GM19438 (cell line): Measurements from ENCODE around the gene SLC16A3.
"Not testable (repeated sequence)": the region's sequence is repeated elsewhere in the genome, so short reads cannot be mapped to it uniquely, and the experiment has no call there.

Source experiments
- ATAC-seq: cut with Tn5 transposase; IDR thresholded peaks from one replicate; pipeline ENCODE4 v1.9.1; 2021; ENCODE audit warnings: low read depth; ENCODE audit not compliant: unreplicated experiment

Gene SLC16A3

DNA sequence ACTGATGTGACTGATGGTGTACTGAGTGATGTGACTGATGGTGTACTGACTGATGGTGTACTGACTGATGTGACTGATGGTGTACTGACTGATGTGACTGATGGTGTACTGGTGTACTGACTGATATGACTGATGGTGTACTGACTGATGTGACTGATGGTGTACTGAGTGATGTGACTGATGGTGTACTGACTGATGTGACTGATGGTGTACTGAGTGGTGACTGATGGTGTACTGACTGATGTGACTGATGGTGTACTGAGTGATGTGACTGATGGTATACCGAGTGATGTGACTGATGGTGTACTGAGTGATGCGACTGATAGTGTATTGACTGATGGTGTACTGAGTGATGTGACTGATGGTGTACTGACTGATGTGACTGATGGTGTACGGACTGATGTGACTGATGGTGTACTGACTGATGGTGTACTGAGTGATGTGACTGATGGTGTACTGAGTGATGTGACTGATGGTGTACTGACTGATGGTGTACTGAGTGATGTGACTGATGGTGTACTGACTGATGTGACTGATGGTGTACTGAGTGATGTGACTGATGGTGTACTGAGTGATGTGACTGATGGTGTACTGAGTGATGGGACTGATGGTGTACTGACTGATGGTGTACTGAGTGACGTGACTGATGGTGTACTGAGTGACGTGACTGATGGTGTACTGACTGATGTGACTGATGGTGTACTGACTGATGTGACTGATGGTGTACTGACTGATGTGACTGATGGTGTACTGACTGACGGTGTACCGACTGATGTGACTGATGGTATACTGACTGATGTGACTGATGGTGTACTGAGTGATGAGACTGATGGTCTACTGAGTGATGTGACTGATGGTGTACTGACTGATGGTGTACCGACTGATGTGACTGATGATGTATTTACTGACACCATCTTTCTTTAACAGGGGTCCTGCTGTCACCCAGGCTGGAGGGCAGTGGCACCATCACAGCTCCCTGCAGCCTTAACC, 31.4 kb downstream of the SLC16A3 start:
- not testable (repeated sequence) for ATAC-seq

DNA sequence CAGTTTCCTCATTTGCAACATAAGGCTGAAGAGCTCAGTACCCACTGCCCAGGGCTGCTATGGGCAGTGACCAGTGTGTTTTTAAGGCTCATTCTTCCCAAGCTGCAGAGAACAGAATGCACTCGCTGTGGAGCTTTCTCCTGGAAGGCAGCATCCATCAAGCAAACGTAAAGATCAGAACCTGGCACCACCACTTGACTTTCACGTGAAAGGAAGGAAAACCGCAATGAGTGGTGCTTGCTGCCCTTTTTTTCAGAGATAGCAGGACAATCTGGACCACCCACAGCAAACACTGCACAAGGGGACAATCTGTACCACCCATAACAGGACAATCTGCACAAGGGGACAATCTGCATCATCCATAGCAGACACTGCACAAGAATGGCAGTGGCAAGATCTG, 33.5 kb downstream of the SLC16A3 start:
- ATAC-seq: no peak

- ATAC-seq: no peak
These were observed 34.8 kb downstream of the SLC16A3 start for GRCh38 chr17:82263641-82264040.

DNA sequence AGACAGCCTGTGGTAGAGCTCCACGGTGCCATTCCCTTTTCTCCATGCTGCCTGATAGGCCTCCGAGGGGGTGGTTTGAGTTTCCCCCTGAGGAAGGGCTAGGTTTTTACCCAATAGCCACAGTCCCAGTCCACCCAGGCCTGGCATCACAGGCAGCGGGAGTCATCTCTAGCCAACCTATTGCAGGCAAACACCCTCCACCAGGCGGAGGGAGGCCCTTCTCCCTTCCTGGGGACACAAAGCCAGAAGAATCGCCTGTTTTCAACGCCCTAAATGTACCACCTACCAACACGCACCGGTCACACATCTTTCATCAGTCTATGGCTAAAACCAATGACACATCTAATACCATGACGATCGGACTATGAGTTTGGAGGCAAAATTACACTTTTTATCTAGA, 37.3 kb downstream of the SLC16A3 start:
- no peak for ATAC-seq

- ATAC-seq: no peak
These were observed 38.9 kb downstream of the SLC16A3 start for GRCh38 chr17:82267575-82268379.

- ATAC-seq: no peak
These were observed 40.5 kb downstream of the SLC16A3 start for GRCh38 chr17:82269138-82269881.

GRCh38 chr17:82269882-82270500, 41.1 kb downstream of the SLC16A3 start:
- no peak for ATAC-seq

- no peak for ATAC-seq
These were observed 41.8 kb downstream of the SLC16A3 start for GRCh38 chr17:82270651-82271050.

- no peak for ATAC-seq
These were observed 42.6 kb downstream of the SLC16A3 start for GRCh38 chr17:82271401-82271800.

DNA sequence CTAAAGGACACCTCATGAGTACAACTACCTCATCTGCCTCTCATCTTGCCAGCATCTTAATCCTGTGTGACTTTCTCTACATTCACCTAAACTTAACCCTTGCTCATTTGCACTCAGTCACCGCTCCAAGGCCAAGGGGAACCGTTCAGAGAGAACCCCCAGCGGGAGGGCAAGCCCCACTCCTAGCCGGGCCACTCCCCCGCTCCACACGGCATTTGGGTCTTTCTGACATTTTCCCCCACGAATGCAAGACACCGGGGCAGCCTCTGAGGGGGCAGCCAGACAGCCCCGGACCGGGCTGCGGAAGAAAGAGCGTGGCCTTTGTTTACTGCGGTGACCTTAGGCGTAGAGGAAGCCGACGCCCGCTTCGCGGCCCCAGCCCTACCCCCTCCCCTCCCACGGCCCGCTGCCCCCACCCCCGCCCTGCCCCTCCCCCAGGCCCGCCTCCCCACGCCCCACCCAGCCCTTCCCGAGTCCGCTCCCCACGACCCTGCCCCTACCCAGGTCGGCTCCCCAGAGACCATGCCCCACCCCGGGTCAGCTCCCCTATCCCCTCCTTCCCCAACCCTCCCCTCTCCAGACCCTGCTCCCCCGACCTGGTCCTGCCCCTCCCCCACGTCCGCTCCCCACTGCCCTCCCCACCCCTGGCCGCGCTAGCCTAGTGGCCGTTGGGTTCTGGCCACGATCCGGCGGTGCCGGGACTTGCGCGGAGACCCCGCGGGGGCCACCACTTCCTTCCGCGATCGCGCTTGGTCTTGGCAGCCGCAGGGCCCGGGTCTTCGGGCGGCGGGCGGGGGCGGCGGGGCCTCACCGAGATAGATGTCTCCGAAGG, 43.9 kb downstream of the SLC16A3 start:
- peak; percentile 18 for ATAC-seq

- peak; percentile 81 for ATAC-seq
These were observed 44.7 kb downstream of the SLC16A3 start, which contains the start of gene CSNK1D for GRCh38 chr17:82273327-82274133. TSS of gene CSNK1D (minus strand) at chr17:82273700. CDS start at chr17:82273381, 319 bp downstream.

DNA sequence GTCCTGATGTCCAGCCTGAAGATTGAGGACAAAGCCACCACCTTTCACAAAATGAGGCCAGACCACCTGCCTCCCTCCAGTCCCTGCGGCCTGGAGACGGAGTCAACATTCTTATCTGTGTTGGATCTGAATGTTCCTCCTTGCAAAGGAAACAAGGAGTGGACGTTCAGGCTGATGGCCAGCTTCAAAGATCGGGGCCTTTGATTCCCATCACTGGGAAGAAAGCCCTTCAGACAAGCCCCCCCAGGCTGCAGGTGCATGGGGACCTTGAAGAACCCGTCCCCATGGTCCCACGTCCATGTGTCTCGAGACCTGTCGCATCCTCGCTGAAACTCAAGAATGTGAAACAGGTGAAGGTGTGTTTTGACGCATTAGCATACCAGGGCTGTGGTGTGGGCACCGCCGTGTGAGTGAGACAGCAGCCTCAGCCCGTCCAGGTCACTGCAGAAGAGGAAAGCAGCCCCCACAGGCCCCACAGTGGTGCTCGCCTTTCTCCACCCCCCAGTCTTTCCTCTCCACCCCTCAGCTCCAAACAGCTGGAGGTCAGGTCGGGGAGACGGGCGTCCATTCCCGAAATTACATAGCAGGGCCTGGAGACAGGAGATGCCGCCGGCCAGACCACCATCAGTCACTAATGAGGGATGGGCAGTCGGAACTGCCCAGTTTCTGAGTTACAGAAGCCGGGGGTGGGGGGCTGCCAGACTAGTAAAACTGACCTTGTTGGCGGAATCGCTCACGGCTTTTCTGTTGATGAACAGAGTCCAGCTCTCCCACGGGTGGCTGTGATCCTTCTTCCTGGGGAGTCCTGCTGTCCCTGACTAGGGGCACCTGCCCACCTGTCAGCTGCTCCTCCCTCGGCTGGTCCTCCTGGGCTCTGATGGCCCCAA, 45.5 kb downstream of the SLC16A3 start:
- ATAC-seq: no peak

GRCh38 chr17:82275326-82275725, 46.5 kb downstream of the SLC16A3 start:
- ATAC-seq: no peak

- ATAC-seq: no peak
These were observed 48.1 kb downstream of the SLC16A3 start for GRCh38 chr17:82276938-82277337.

DNA sequence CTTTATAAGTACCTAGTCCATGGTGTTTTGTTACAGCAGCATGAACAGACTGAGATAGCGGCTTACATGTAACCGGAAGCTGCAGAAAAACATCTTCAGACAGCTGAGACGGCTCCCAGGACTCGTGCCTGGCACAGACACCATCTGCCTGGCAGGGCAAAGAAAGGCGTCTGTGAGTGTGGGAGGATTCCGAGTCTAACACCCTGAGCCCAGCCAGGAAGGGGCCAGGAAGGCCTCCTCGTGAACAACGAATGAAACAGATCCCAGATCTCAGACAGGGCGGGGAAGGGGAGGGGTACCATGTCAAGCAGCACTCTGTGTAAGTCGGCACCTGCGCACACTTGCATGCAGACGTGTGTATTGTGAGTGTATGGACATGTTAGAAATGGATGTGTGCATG, 49.0 kb downstream of the SLC16A3 start:
- ATAC-seq: no peak

DNA sequence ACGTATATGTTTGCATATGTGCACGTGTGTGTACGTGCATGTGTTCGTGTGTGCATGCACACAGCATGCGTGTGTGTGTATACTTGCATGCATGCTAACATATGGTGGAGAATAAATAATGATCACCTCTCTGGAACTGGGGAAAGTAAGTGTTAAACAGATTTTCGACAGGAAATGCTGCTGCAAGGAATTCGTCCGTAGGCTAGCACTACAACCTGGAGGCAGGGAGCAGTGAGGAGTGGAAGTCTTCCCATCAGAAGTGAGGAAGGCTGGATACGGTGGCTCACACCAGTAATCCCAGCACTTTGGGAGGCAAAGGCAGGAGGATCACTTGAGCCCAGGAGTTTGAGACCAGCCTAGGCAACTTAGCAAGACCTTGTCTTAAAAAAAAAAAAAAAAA, 49.5 kb downstream of the SLC16A3 start:
- ATAC-seq: no peak

DNA sequence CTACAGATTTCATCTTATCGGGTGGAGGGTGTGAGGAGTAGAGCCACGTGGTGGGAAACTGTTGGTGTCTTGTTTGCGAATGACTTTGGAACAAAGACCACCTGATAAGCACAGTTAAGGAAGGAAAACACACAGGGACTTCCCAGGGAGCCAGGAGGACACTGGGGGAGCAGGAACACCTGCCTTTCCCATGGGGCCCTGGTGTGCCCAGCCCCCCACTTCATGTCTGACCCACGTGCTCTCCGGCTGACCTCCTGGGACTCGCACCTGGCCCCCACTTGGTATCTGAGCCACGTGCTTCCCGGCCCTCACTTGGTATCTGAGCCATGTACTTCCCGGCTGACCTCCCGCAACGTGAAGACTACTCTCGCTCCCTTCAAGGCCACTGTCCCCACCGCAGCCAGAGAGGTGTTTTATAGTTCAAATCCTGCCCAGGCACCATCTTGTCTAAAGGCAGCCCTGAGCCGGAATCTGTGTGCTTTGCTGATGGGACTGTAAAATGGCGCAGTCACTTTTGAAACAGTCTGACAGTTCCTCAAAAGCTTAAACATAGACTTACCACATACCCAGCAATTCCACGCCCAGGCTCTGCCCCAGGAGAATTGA, 50.0 kb downstream of the SLC16A3 start:
- ATAC-seq: no peak
